MCF 10A (cell line): ENCODE data around the gene C8G. TPM values are rescaled to one million over a fixed set of nuclear protein-coding genes. Genes with fewer than 3 reads are reported as not detected.

Experiments
- BruUV-seq: library from RNA; stranded (reverse); fragments of 400-500 nt; replicated peaks from 2 replicates; lab custom pipeline; 2021; lab: Mats Ljungman, UMichigan
- CTCF ChIA-PET: fragments of 300-600 bp; sonication (Branson Sonifier 250); formaldehyde crosslinking; extraction: SDS; loops from one replicate; lab custom pipeline; 2021; ENCODE audit warnings: antibody characterized with exemption, inconsistent platforms; lab: Yijun Ruan, JAX
- POLR2A ChIA-PET: fragments of 300-600, 350-650 bp; sonication (Branson Sonifier 250); formaldehyde crosslinking; extraction: SDS; loops from one replicate; lab custom pipeline; 2020; ENCODE audit warnings: antibody characterized with exemption, inconsistent platforms; lab: Yijun Ruan, JAX
- DNase-seq: peaks from one replicate; pipeline ENCODE4 v3.0.0-alpha.2; 2018; ENCODE audit not compliant: unreplicated experiment
- H3K27ac Mint-ChIP-seq: one replicate; pipeline ENCODE4 v1.8.0; 2022; ENCODE audit warnings: mild to moderate bottlenecking, low read depth, mixed read lengths; ENCODE audit not compliant: unreplicated experiment
- H3K27me3 Mint-ChIP-seq: one replicate; pipeline ENCODE4 v1.8.0; 2022; ENCODE audit warnings: mixed read lengths; ENCODE audit not compliant: insufficient read depth, unreplicated experiment
- H3K36me3 Mint-ChIP-seq: one replicate; pipeline ENCODE4 v1.8.0; 2022; ENCODE audit warnings: mild to moderate bottlenecking, moderate library complexity, mixed read lengths; ENCODE audit not compliant: insufficient read depth, unreplicated experiment
- H3K4me1 Mint-ChIP-seq: one replicate; pipeline ENCODE4 v1.8.0; 2022; ENCODE audit warnings: mixed read lengths; ENCODE audit not compliant: insufficient read depth, unreplicated experiment
- H3K4me3 Mint-ChIP-seq: one replicate; pipeline ENCODE4 v1.8.0; 2022; ENCODE audit warnings: mild to moderate bottlenecking, moderate library complexity, mixed read lengths; ENCODE audit not compliant: unreplicated experiment
- H3K9me3 Mint-ChIP-seq: one replicate; pipeline ENCODE4 v1.8.0; 2022; ENCODE audit warnings: mixed read lengths; ENCODE audit not compliant: unreplicated experiment
- CTCF ChIP-seq: fragments of 200-600 bp; IDR thresholded peaks from one replicate; pipeline ENCODE4 v1.8.0; 2022; ENCODE audit warnings: antibody characterized with exemption, mild to moderate bottlenecking; ENCODE audit not compliant: unreplicated experiment
- intact Hi-C: fragments of 100-400 bp; cut with micrococcal nuclease; formaldehyde crosslinking; loops from 2 replicates; pipeline ENCODE4 v1.14.1; 2022
- total RNA-seq: library from RNA; stranded (reverse); gene quantifications from 2 replicates; pipeline ENCODE4 v1.2.3, GENCODE V29; 2022

The C8G gene
- total RNA-seq, 1 experiment from 2014 or later, result 1.0 TPM

GRCh38 chr9:136934277-136934676 lies 10.8 kb upstream of the C8G start:
- Mint-ChIP-seq H3K27ac (no peak overlapping the region), H3K36me3 (peaks cover 16% of the 10 kb centered on the region), H3K4me1 (peaks cover 15% of the 10 kb centered on the region), H3K9me3 (no peaks in the 10 kb centered on the region), H3K27me3 (no peaks in the 10 kb centered on the region), H3K4me3 (no peak overlapping the region)
- POLR2A ChIA-PET, result interaction anchor here (0.9 kb wide), 1 partner anchor 69 kb away, joined by 3 read pairs; no protein-coding TSS in a partner anchor
- BruUV-seq, result no TSS peak
- CTCF ChIA-PET, result no interaction called here
- no peak for TF ChIP-seq CTCF
- intact Hi-C loops, result no loop called here
- DNase-seq, result no peak

- POLR2A ChIA-PET, result no interaction called here
- no TSS peak for BruUV-seq
- TF ChIP-seq CTCF, result no peak
- Mint-ChIP-seq H3K4me3 (no peak overlapping the region), H3K4me1 (peaks cover 17% of the 10 kb centered on the region), H3K9me3 (no peaks in the 10 kb centered on the region), H3K27ac (no peak overlapping the region), H3K36me3 (peaks cover 27% of the 10 kb centered on the region), H3K27me3 (no peaks in the 10 kb centered on the region)
- DNase-seq, result no peak
- CTCF ChIA-PET, result interaction anchor here (0.9 kb wide), 1 partner anchor 91 kb away, joined by 4 read pairs; no protein-coding TSS in a partner anchor
- intact Hi-C loops, result no loop called here
These were observed 9.4 kb upstream of the C8G start for GRCh38 chr9:136935651-136936050.

- POLR2A ChIA-PET, result interaction anchor here (1.3 kb wide), 1 partner anchor 11 kb away, joined by 4 read pairs; no protein-coding TSS in a partner anchor
- H3K4me1 Mint-ChIP-seq, result peaks cover 16% of the 10 kb centered on the region
- no peak for TF ChIP-seq CTCF
- H3K4me3 Mint-ChIP-seq, result no peak overlapping the region
- no peak for DNase-seq
- H3K36me3 Mint-ChIP-seq, result peaks cover 32% of the 10 kb centered on the region
- intact Hi-C loops, result no loop called here
- no peaks in the 10 kb centered on the region for H3K27me3 Mint-ChIP-seq
- no TSS peak for BruUV-seq
- no peaks in the 10 kb centered on the region for H3K9me3 Mint-ChIP-seq
- CTCF ChIA-PET, result interaction anchor here (0.7 to 1.2 kb wide), 2 partner anchors 94 to 563 kb away, joined by 3 read pairs; partner anchors contain the start of gene CARD9
- H3K27ac Mint-ChIP-seq, result no peak overlapping the region
These were observed 8.3 kb upstream of the C8G start for GRCh38 chr9:136936645-136937170.

- Mint-ChIP-seq H3K27me3 (no peaks in the 10 kb centered on the region), H3K36me3 (peaks cover 35% of the 10 kb centered on the region), H3K27ac (no peak overlapping the region), H3K4me1 (peaks cover 12% of the 10 kb centered on the region), H3K4me3 (no peak overlapping the region), H3K9me3 (no peaks in the 10 kb centered on the region)
- no peak for TF ChIP-seq CTCF
- no TSS peak for BruUV-seq
- intact Hi-C loops, result no loop called here
- ChIA-PET POLR2A (interaction anchor here (1.3 kb wide), 1 partner anchor 11 kb away, joined by 4 read pairs; no protein-coding TSS in a partner anchor), CTCF (interaction anchor here (0.7 to 1.3 kb wide), 5 partner anchors 17 to 564 kb away, joined by 3 to 7 read pairs (median 3); partner anchors contain the start of gene CARD9)
- DNase-seq, result no peak
These were observed 7.6 kb upstream of the C8G start for GRCh38 chr9:136937186-136938001.
